Endothelial cell of umbilical vein (primary cell): ENCODE data around the gene MYCBP2. TPM values are rescaled to one million over a fixed set of nuclear protein-coding genes. Genes with fewer than 3 reads are reported as not detected.

Source experiments
- BruUV-seq: library from RNA; stranded (reverse); fragments of 400-500 nt; replicated peaks from 2 replicates; lab custom pipeline; 2021; lab: Mats Ljungman, UMichigan
- CTCF ChIA-PET: fragments of 300-600, 350-600 bp; sonication (Branson Sonifier 250); formaldehyde crosslinking; loops from one replicate; lab custom pipeline; 2021; ENCODE audit warnings: antibody characterized with exemption, inconsistent platforms; lab: Charles Lee
- POLR2A ChIA-PET: fragments of 300-600, 350-600 bp; sonication (Branson Sonifier 250); formaldehyde crosslinking; loops from one replicate; lab custom pipeline; 2021; ENCODE audit warnings: antibody characterized with exemption, inconsistent platforms; lab: Charles Lee
- DNase-seq: peaks from one replicate; pipeline ENCODE4 v3.0.0-alpha.2; 2011; ENCODE audit warnings: low read depth, low spot score
- FAIRE-seq: peaks from 2 replicates; lab custom pipeline; 2011; peaks lifted over from hg19 to GRCh38; lab: Jason Lieb, UNC
- H2AFZ ChIP-seq: 2 replicates; pipeline ENCODE4 v1.6.0; 2012; ENCODE audit warnings: low read depth, low read length, control low read depth, inconsistent platforms
- H3K27ac ChIP-seq: 2 replicates; pipeline ENCODE4 v1.5.1; 2011; ENCODE audit warnings: low read depth, mild to moderate bottlenecking, control low read depth, low read length, moderate library complexity; ENCODE audit not compliant: insufficient read depth
- H3K27me3 ChIP-seq, 2 experiments: 2 replicates each; pipeline versions ENCODE4 v1.6.0 to v1.6.1; 2011; ENCODE audit warnings: low read length in 2 of 2, mixed read lengths in 1 of 2; ENCODE audit not compliant: control insufficient read depth in 2 of 2, insufficient read depth in 2 of 2
- H3K36me3 ChIP-seq, 2 experiments: 2 replicates in 1 of 2; 3 replicates in 1 of 2; pipeline ENCODE4 v1.5.1; 2011; ENCODE audit warnings: low read length in 2 of 2, mild to moderate bottlenecking in 1 of 2, moderate library complexity in 1 of 2; ENCODE audit not compliant: control insufficient read depth in 2 of 2, insufficient read depth in 2 of 2; ENCODE audit errors: extremely low read depth in 1 of 2
- H3K4me1 ChIP-seq: 3 replicates; pipeline ENCODE4 v1.5.1; 2011; ENCODE audit warnings: mild to moderate bottlenecking, low read length; ENCODE audit not compliant: control insufficient read depth, insufficient read depth; ENCODE audit errors: extremely low read depth
- H3K4me2 ChIP-seq: 2 replicates; pipeline ENCODE4 v1.6.1; 2011; ENCODE audit warnings: low read length, control low read depth, mixed read lengths; ENCODE audit not compliant: insufficient read depth
- H3K4me3 ChIP-seq, 3 experiments: fragments of 200-600 bp in 1 of 3; sonication (generic), shearing (Covaris generic) in 1 of 3; replicated peaks in 1 of 3; 2 replicates each; pipeline ENCODE4 v1.5.1; 2011 to 2016; ENCODE audit warnings: control low read depth in 3 of 3, low read length in 3 of 3, mild to moderate bottlenecking in 2 of 3, inconsistent platforms in 1 of 3, low read depth in 1 of 3, moderate library complexity in 1 of 3; ENCODE audit not compliant: insufficient read depth in 1 of 3
- H3K79me2 ChIP-seq: 2 replicates; pipeline ENCODE4 v1.6.0; 2012; ENCODE audit warnings: low read length, inconsistent platforms; ENCODE audit not compliant: control insufficient read depth, insufficient read depth
- H3K9ac ChIP-seq: replicated peaks from 2 replicates; pipeline ENCODE3; 2011; ENCODE audit warnings: low read length, control low read depth; ENCODE audit not compliant: insufficient read depth; ENCODE audit errors: extremely low read depth
- H3K9me1 ChIP-seq: replicated peaks from 3 replicates; pipeline ENCODE4 v1.6.0; 2011; ENCODE audit warnings: mild to moderate bottlenecking, low read length; ENCODE audit not compliant: control insufficient read depth, insufficient read depth; ENCODE audit errors: extremely low read depth
- H3K9me3 ChIP-seq: replicated peaks from 2 replicates; pipeline ENCODE4 v1.5.1; 2012; ENCODE audit warnings: low read length, inconsistent platforms; ENCODE audit not compliant: control insufficient read depth, insufficient read depth
- H4K20me1 ChIP-seq: replicated peaks from 2 replicates; pipeline ENCODE3; 2011; ENCODE audit warnings: mild to moderate bottlenecking, low read length; ENCODE audit not compliant: control insufficient read depth, insufficient read depth; ENCODE audit errors: extremely low read depth
- CTCF ChIP-seq, 2 donors: IDR thresholded peaks; 1 replicate in 1 of 2; 2 replicates in 1 of 2; pipeline ENCODE4 v1.5.1; 2011; ENCODE audit warnings: low read length in 2 of 2, mild to moderate bottlenecking in 2 of 2, moderate library complexity in 2 of 2, control low read depth in 1 of 2, inconsistent platforms in 1 of 2, low read depth in 1 of 2; ENCODE audit not compliant: insufficient read depth in 1 of 2; ENCODE audit errors: extremely low read depth in 1 of 2
- EZH2 ChIP-seq: IDR thresholded peaks from 2 replicates; pipeline ENCODE4 v1.6.1; 2012; ENCODE audit warnings: borderline replicate concordance, low read depth, mild to moderate bottlenecking, moderate library complexity, low read length, inconsistent platforms; ENCODE audit not compliant: severe bottlenecking
- GATA2 ChIP-seq: IDR thresholded peaks from 2 replicates; pipeline ENCODE4 v1.7.0; 2011; ENCODE audit warnings: low read depth, mild to moderate bottlenecking, moderate library complexity, mixed read lengths, low read length; ENCODE audit not compliant: insufficient read length, insufficient read depth
- JUN ChIP-seq: IDR thresholded peaks from 2 replicates; pipeline ENCODE4 v1.6.1; 2011; ENCODE audit warnings: borderline replicate concordance, low read depth; ENCODE audit not compliant: insufficient read length, insufficient read depth
- MAX ChIP-seq: IDR thresholded peaks from 2 replicates; pipeline ENCODE4 v1.6.1; 2011; ENCODE audit not compliant: insufficient read depth, insufficient read length
- MYC ChIP-seq: IDR thresholded peaks from one replicate; pipeline ENCODE4 v1.6.1; 2011; ENCODE audit warnings: mild to moderate bottlenecking, low read depth, low read length
- POLR2A ChIP-seq: IDR thresholded peaks from 2 replicates; pipeline ENCODE4 v1.6.1; 2012; ENCODE audit warnings: low read depth, mild to moderate bottlenecking, control low read depth, low read length
- POLR2AphosphoS5 ChIP-seq: IDR thresholded peaks from 2 replicates; pipeline ENCODE4 v1.6.1; 2012; ENCODE audit warnings: low read depth, mild to moderate bottlenecking, control low read depth, low read length, moderate library complexity; ENCODE audit not compliant: insufficient read depth
- dilution Hi-C: fragments of 300-500 bp; cut with MboI; formaldehyde crosslinking; loops from one replicate; pipeline ENCODE4 v1.15.0; 2019; ENCODE audit warnings: low sequenced_read_pairs; ENCODE audit not compliant: extremely low pct_ligation_motif_present
- intact Hi-C: fragments of 100-400 bp; cut with micrococcal nuclease; formaldehyde crosslinking; loops from one replicate; pipeline ENCODE4 v1.10.0; 2022
- polyA plus RNA-seq, 4 experiments: library from polyadenylated mRNA; depleted of rRNA in 3 of 4; stranded (reverse) in 3 of 4; unstranded in 1 of 4; fragments of >200 nt; gene quantifications; 2 replicates each; pipeline versions ENCODE4 v1.2.1 to v1.2.3, GENCODE V29; 2011 to 2012; ENCODE audit warnings: missing spikeins in 1 of 4
- total RNA-seq: library from RNA; stranded (reverse); gene quantifications from 2 replicates; pipeline ENCODE4 v1.2.3, GENCODE V29; 2021

MYCBP2 gene
- total and polyA plus RNA-seq, 2 donors (not counting 3 experiments of a cell fraction or from before 2014, with no cell fraction given): 30.5 to 89.8 TPM

GRCh38 chr13:77362166-77362565 lies 35.3 kb upstream of the MYCBP2 start:
- H3K4me1 ChIP-seq: no peaks in the 10 kb centered on the region
- H3K9ac ChIP-seq: no peak overlapping the region
- no peaks in the 10 kb centered on the region for H3K9me3 ChIP-seq
- H3K4me3 ChIP-seq: no peak overlapping the region
- intact Hi-C loops: no loop called here
- H2AFZ ChIP-seq: no peak overlapping the region
- no peaks in the 10 kb centered on the region for H3K9me1 ChIP-seq
- no peak for TF ChIP-seq EZH2
- TF ChIP-seq MAX: no peak
- TF ChIP-seq POLR2AphosphoS5: no peak
- TF ChIP-seq MYC: no peak
- no peak for TF ChIP-seq POLR2A
- TF ChIP-seq CTCF (IDR thresholded peaks at IDR 0.05; ENCODE audit: extremely low read depth in 1 of 2, insufficient read depth in 1 of 2, low read depth in 1 of 2, low read length in 2 of 2): no peak
- no peak for TF ChIP-seq JUN
- TF ChIP-seq GATA2: no peak
- FAIRE-seq (no peak), DNase-seq (no peak)
- peaks cover 0 to 4% of the 10 kb centered on the region in 2 experiments for H3K27me3 ChIP-seq
- ChIA-PET CTCF (interaction anchor here (1.3 kb wide), 1 partner anchor 117 kb away, joined by 3 read pairs; no protein-coding TSS in a partner anchor), POLR2A (no interaction called here)
- H4K20me1 ChIP-seq: no peaks in the 10 kb centered on the region
- no peak overlapping the region for H3K27ac ChIP-seq
- dilution Hi-C loops: no loop called here
- no peak overlapping the region for H3K4me2 ChIP-seq
- no TSS peak for BruUV-seq
- H3K79me2 ChIP-seq: no peaks in the 10 kb centered on the region
- no peaks in the 10 kb centered on the region for H3K36me3 ChIP-seq
